Lung (tissue), 12 donors: ENCODE measurements around the gene KRTAP3-1. TPM values are rescaled to one million over a fixed set of nuclear protein-coding genes. Genes with fewer than 3 reads are reported as not detected.
"Not testable (repeated sequence)": the region's sequence is repeated elsewhere in the genome, so short reads cannot be mapped to it uniquely, and the experiment has no call there.

Source experiments
- ATAC-seq: fragments of 200-7000 bp; cut with Tn5 transposase; one replicate; pipeline ENCODE4 v1.9.1; 2020; ENCODE audit warnings: moderate number of reproducible peaks; ENCODE audit not compliant: insufficient read depth, low FRiP score
- DNase-seq, 3 donors: peaks; one replicate each; pipeline ENCODE4 v3.0.0-alpha.2; 2013 to 2017
- H3K27ac ChIP-seq, 2 donors: one replicate each; pipeline ENCODE4 v1.5.1; 2013; ENCODE audit warnings: mild to moderate bottlenecking in 2 of 2, moderate library complexity in 2 of 2, control low read depth in 1 of 2, inconsistent platforms in 1 of 2, low read depth in 1 of 2, low read length in 1 of 2
- H3K27me3 ChIP-seq, 3 donors: one replicate each; pipeline ENCODE4 v1.5.1; 2013; ENCODE audit warnings: low read length in 2 of 3; ENCODE audit not compliant: control insufficient read depth in 3 of 3, insufficient read depth in 3 of 3
- H3K36me3 ChIP-seq, 4 donors: one replicate each; pipeline ENCODE4 v1.5.1; 2013; ENCODE audit warnings: low read length in 4 of 4, mild to moderate bottlenecking in 1 of 4, moderate library complexity in 1 of 4; ENCODE audit not compliant: control insufficient read depth in 4 of 4, insufficient read depth in 4 of 4
- H3K4me1 ChIP-seq, 5 donors: one replicate each; pipeline ENCODE4 v1.5.1; 2013; ENCODE audit warnings: low read length in 5 of 5, mild to moderate bottlenecking in 2 of 5, moderate library complexity in 1 of 5; ENCODE audit not compliant: control insufficient read depth in 5 of 5, insufficient read depth in 5 of 5
- H3K4me3 ChIP-seq: one replicate; pipeline ENCODE4 v1.5.1; 2013; ENCODE audit warnings: mild to moderate bottlenecking, control low read depth, moderate library complexity
- H3K9ac ChIP-seq, 2 donors: one replicate each; pipeline ENCODE4 v1.5.1; 2013; ENCODE audit warnings: low read length in 2 of 2, control low read depth in 1 of 2; ENCODE audit not compliant: insufficient read depth in 1 of 2
- H3K9me3 ChIP-seq, 4 donors: one replicate each; pipeline ENCODE4 v1.5.1; 2013; ENCODE audit warnings: low read length in 3 of 4, mild to moderate bottlenecking in 1 of 4, moderate library complexity in 1 of 4; ENCODE audit not compliant: control insufficient read depth in 4 of 4, insufficient read depth in 3 of 4
- WGBS, 2 donors: extraction: QIAGEN DNeasy Blood & Tissue Kit; methylation state at CpG; one replicate each; pipeline ENCODE4 v1.1.7; 2013; 5-methylcytosine and 5-hydroxymethylcytosine counted together
- polyA plus RNA-seq, 2 donors: library from polyadenylated mRNA; stranded (reverse); fragments of 200-250 nt; gene quantifications; one replicate each; pipeline ENCODE4 v1.2.1, GENCODE V29; 2013
- total RNA-seq, 2 donors: library from RNA; depleted of rRNA in 1 of 2; stranded (reverse); fragments of >200 nt in 1 of 2; gene quantifications; one replicate each; pipeline ENCODE4 v1.2.1, GENCODE V29; 2014 to 2021
- TF ChIP-seq, protein P1 (sequence below): IDR thresholded peaks from 2 replicates; pipeline ENCODE4 v1.5.1; 2012; ENCODE audit warnings: mild to moderate bottlenecking; ENCODE audit errors: control extremely low read depth, extremely low read depth
- donor health status: control.
- donor health status: control.
- donor health status: Bipolar disorder and iron deficiency.
- donor health status: healthy.
- donor health status: DM: yes; HTN: yes; CAD: no.

The KRTAP3-1 gene
- total and polyA plus RNA-seq, 4 donors: not detected

DNA sequence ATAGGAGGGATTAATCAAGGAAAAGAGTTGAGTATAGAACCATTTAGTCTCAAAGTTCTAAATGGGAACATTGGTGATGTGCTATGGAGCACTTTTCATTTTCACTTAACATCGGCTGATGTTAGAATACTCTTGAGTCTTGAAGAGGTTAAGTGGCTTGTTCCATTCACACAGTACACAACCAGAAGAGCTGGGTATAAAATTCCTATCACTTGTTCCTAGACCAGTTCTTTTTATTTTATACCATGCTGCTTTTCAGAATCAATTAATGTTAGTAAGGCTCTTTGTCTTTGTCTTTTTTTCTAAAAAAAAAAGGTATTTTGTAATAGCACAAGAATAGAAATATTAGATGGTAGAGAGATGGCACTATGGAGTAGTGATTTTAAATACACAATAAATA is 34.0 kb upstream of the KRTAP3-1 start:
- H3K27me3 ChIP-seq: peaks cover 0 to 2% (median 0%) of the 10 kb centered on the region in 3 donors
- no peaks in the 10 kb centered on the region for H3K4me1 ChIP-seq
- 89 to 97% methylated on average over 1 of the region's 1 CpG for WGBS, 2 donors
- DNase-seq (no peak), ATAC-seq (no peak)
- H3K4me3 ChIP-seq: no peak overlapping the region
- peaks cover 0 to 3% (median 0%) of the 10 kb centered on the region in 4 donors for H3K9me3 ChIP-seq
- H3K27ac ChIP-seq: no peak overlapping the region
- H3K36me3 ChIP-seq: no peaks in the 10 kb centered on the region
- TF ChIP-seq, protein P1, sequence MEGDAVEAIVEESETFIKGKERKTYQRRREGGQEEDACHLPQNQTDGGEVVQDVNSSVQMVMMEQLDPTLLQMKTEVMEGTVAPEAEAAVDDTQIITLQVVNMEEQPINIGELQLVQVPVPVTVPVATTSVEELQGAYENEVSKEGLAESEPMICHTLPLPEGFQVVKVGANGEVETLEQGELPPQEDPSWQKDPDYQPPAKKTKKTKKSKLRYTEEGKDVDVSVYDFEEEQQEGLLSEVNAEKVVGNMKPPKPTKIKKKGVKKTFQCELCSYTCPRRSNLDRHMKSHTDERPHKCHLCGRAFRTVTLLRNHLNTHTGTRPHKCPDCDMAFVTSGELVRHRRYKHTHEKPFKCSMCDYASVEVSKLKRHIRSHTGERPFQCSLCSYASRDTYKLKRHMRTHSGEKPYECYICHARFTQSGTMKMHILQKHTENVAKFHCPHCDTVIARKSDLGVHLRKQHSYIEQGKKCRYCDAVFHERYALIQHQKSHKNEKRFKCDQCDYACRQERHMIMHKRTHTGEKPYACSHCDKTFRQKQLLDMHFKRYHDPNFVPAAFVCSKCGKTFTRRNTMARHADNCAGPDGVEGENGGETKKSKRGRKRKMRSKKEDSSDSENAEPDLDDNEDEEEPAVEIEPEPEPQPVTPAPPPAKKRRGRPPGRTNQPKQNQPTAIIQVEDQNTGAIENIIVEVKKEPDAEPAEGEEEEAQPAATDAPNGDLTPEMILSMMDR: no peak
- H3K9ac ChIP-seq: no peak overlapping the region

GRCh38 chr17:41040783-41041571 is 32.0 kb upstream of the KRTAP3-1 start, which contains the start of gene KRTAP1-1:
Gene KRTAP1-1, minus strand, starts transcription at chr17:41041450. Its CDS starts 53 bp downstream, at chr17:41041397.
- DNase-seq, H3K4me3 ChIP-seq, H3K4me1 ChIP-seq, H3K27me3 ChIP-seq, H3K27ac ChIP-seq, H3K9me3 ChIP-seq, H3K9ac ChIP-seq, H3K36me3 ChIP-seq, ATAC-seq: not testable (repeated sequence)
- WGBS, 2 donors: 75 to 92% methylated on average over 13 to 14 of the region's 14 CpGs

DNA sequence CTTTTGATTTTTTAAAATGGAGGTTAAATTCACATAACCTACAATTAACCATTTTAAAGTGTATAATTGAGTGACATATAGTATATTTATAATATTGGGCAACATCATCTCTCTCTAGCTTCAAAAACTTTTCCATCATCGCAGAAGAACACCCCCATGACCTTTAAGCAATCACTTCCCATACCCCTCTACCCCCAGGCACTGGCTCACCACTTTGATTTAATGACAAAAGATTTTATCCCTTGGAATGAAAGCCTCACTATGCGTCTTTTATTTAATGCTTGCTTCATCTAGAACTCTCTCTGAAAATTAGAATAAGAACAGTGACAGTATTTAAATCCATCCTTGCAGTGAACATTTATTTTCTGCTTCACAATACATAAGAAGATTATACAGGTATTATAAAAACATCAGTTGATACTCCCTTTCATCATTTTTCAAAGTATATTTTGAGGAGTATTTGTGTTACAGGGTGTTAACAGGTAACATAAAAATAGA is 29.0 kb upstream of the KRTAP3-1 start:
- H3K9ac ChIP-seq: no peak overlapping the region
- no peaks in the 10 kb centered on the region for H3K4me1 ChIP-seq
- TF ChIP-seq, protein P1: no peak
- ATAC-seq: no peak
- 75 to 86% methylated on average over 2 of the region's 2 CpGs for WGBS, 2 donors
- H3K27me3 ChIP-seq: peaks cover 0 to 3% (median 0%) of the 10 kb centered on the region in 3 donors
- no peak overlapping the region for H3K4me3 ChIP-seq
- H3K9me3 ChIP-seq: no peaks in the 10 kb centered on the region
- DNase-seq: no peak
- H3K36me3 ChIP-seq: no peaks in the 10 kb centered on the region
- H3K27ac ChIP-seq: no peak overlapping the region

GRCh38 chr17:41034346-41034935 is 25.5 kb upstream of the KRTAP3-1 start, which contains the start of gene KRTAP1-3:
Gene KRTAP1-3, minus strand, starts transcription at chr17:41034874. Its CDS starts 53 bp downstream, at chr17:41034821.
- not testable (repeated sequence) for H3K36me3 ChIP-seq, ATAC-seq, H3K9me3 ChIP-seq, DNase-seq, H3K27me3 ChIP-seq, H3K4me3 ChIP-seq, H3K4me1 ChIP-seq, H3K9ac ChIP-seq, H3K27ac ChIP-seq
- 83 to 93% methylated on average over 7 to 10 of the region's 10 CpGs for WGBS, 2 donors
